ENCODE results near the gene C1QL3. TPM values are rescaled to one million over a fixed set of nuclear protein-coding genes. Genes with fewer than 3 reads are reported as not detected.

Gene C1QL3
- total RNA-seq, 2 experiments from 2014 or later: not detected

DNA sequence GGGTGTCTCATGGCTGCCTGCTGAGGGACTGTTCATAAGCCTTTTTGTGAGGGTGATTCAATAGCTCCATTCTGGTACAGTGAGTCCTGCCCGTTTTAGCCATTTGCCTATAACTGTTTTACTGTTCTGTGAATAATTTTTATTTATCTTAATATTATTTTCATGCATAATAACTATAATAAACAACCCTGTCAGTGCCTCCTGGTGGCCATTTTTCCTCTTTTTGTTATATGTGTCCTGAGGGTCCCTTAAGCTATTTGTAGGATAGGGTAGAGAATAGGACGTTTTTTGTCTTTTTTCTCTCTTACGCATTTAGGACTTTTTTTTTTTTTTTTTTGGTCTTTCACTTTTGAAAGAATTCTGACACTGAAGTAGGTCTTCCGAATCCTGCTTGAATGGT is 2.9 kb downstream of the C1QL3 start:
- H3K79me2 ChIP-seq (ENCODE audit: insufficient read depth, low read depth, low read length): no peaks in the 10 kb centered on the region
- TF ChIP-seq, protein P1, sequence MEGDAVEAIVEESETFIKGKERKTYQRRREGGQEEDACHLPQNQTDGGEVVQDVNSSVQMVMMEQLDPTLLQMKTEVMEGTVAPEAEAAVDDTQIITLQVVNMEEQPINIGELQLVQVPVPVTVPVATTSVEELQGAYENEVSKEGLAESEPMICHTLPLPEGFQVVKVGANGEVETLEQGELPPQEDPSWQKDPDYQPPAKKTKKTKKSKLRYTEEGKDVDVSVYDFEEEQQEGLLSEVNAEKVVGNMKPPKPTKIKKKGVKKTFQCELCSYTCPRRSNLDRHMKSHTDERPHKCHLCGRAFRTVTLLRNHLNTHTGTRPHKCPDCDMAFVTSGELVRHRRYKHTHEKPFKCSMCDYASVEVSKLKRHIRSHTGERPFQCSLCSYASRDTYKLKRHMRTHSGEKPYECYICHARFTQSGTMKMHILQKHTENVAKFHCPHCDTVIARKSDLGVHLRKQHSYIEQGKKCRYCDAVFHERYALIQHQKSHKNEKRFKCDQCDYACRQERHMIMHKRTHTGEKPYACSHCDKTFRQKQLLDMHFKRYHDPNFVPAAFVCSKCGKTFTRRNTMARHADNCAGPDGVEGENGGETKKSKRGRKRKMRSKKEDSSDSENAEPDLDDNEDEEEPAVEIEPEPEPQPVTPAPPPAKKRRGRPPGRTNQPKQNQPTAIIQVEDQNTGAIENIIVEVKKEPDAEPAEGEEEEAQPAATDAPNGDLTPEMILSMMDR (conservative IDR thresholded peaks at IDR 0.05; ENCODE audit: low read length): peak; percentile 47; the same call in 1 of the 2 replicates
- TF ChIP-seq EZH2phosphoT487 (IDR thresholded peaks at IDR 0.05; ENCODE audit: borderline replicate concordance, low read depth, low read length): no peak
- no TSS peak for BruUV-seq (replicated peaks)
- no peak overlapping the region for H3K4me2 ChIP-seq (ENCODE audit: low read length)
- no peak overlapping the region for H3K27ac ChIP-seq (ENCODE audit: low read depth, low read length, poor library complexity, severe bottlenecking)
- CTCF ChIA-PET (ENCODE audit: unreplicated experiment): no interaction called here
- POLR2A ChIA-PET: interaction anchor here (0.5 kb wide), 1 partner anchor 232 kb away, joined by 5 read pairs; no protein-coding TSS in a partner anchor
- H4K20me1 ChIP-seq (ENCODE audit: insufficient read depth, low read length): no peaks in the 10 kb centered on the region
- no peak for DNase-seq (ENCODE audit: low spot score)
- no peaks in the 10 kb centered on the region for H3K9me3 ChIP-seq (ENCODE audit: low read length)
- intact Hi-C loops (cut with micrococcal nuclease; ENCODE audit: unreplicated experiment): no loop called here
- H3K36me3 ChIP-seq (ENCODE audit: insufficient read depth, low read length): no peaks in the 10 kb centered on the region
- no peaks in the 10 kb centered on the region for H3K4me1 ChIP-seq (ENCODE audit: insufficient read depth, low read length, poor library complexity, severe bottlenecking)
- no peak overlapping the region for H3K4me3 ChIP-seq (ENCODE audit: low read depth, low read length, poor library complexity, severe bottlenecking)
- no peaks in the 10 kb centered on the region for H3K9me2 ChIP-seq (ENCODE audit: insufficient read depth, low read length)
- no peak overlapping the region for H2AFZ ChIP-seq (ENCODE audit: low read length)

DNA sequence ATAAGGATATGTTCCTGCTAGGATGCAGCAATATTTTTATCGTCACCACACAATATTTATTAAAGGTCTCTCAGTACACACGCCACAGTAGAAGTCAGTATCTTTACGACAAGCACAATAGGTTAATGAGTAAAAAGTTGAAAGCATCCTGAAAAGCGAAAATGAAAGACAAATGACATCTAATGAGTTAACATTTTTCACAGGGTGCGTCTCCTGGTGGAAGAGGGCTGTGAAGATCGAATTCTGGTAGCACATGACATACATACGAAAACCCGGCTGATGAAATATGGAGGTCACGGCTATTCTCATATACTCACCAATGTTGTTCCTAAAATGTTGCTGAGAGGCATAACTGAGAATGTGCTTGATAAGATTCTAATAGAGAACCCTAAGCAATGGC is 10.8 kb downstream of the C1QL3 start:
- intact Hi-C loops (cut with micrococcal nuclease; ENCODE audit: unreplicated experiment): no loop called here
- POLR2A ChIA-PET: interaction anchor here (0.6 kb wide), 1 partner anchor 22 kb away, joined by 3 read pairs; no protein-coding TSS in a partner anchor

DNA sequence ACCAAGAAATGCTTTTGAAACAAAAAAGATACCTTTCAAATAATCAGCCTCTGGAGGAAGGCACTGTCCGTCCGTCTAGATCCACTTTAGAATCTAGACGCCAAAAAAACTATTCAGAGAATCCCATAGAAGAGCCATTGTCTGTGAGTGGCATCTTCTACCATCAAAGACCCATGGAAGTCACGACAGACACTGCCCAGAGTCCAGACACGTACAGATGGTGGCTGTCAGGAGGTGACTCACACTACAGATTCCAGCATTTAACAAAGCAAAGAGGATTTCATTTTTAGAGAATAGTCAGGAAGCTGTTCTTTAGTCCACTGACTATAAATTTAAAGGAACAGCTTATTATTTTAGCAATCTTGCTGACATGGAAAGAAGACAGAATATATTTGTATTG is 11.7 kb downstream of the C1QL3 start:
- CTCF ChIA-PET (ENCODE audit: unreplicated experiment): no interaction called here
- no TSS peak for BruUV-seq (replicated peaks)
- TF ChIP-seq, protein P1 (conservative IDR thresholded peaks at IDR 0.05; ENCODE audit: low read length): no peak
- no peak for TF ChIP-seq EZH2phosphoT487 (IDR thresholded peaks at IDR 0.05; ENCODE audit: borderline replicate concordance, low read depth, low read length)
- Histone ChIP-seq H3K9me2 (ENCODE audit: insufficient read depth, low read length) (no peaks in the 10 kb centered on the region), H2AFZ (ENCODE audit: low read length) (no peak overlapping the region), H3K27ac (ENCODE audit: low read depth, low read length, poor library complexity, severe bottlenecking) (no peak overlapping the region), H3K4me2 (ENCODE audit: low read length) (no peak overlapping the region), H3K4me1 (ENCODE audit: insufficient read depth, low read length, poor library complexity, severe bottlenecking) (no peaks in the 10 kb centered on the region), H3K9me3 (ENCODE audit: low read length) (no peaks in the 10 kb centered on the region), H3K79me2 (ENCODE audit: insufficient read depth, low read depth, low read length) (no peaks in the 10 kb centered on the region), H4K20me1 (ENCODE audit: insufficient read depth, low read length) (no peaks in the 10 kb centered on the region), H3K36me3 (ENCODE audit: insufficient read depth, low read length) (peaks cover 6% of the 10 kb centered on the region; the same call in 1 of the 2 replicates), H3K4me3 (ENCODE audit: low read depth, low read length, poor library complexity, severe bottlenecking) (no peak overlapping the region)
- POLR2A ChIA-PET: interaction anchor here (1.0 kb wide), 1 partner anchor 15 kb away, joined by 8 read pairs; no protein-coding TSS in a partner anchor
- DNase-seq (ENCODE audit: low spot score): no peak
- intact Hi-C loops (cut with micrococcal nuclease; ENCODE audit: unreplicated experiment): no loop called here

More for the DNA sequence above, 10.8 kb downstream of the C1QL3 start:
- BruUV-seq (replicated peaks): no TSS peak
- DNase-seq (ENCODE audit: low spot score): no peak
- Histone ChIP-seq H3K79me2 (ENCODE audit: insufficient read depth, low read depth, low read length) (no peaks in the 10 kb centered on the region), H3K36me3 (ENCODE audit: insufficient read depth, low read length) (no peaks in the 10 kb centered on the region), H3K9me3 (ENCODE audit: low read length) (no peaks in the 10 kb centered on the region), H3K27ac (ENCODE audit: low read depth, low read length, poor library complexity, severe bottlenecking) (no peak overlapping the region), H3K4me2 (ENCODE audit: low read length) (no peak overlapping the region), H4K20me1 (ENCODE audit: insufficient read depth, low read length) (no peaks in the 10 kb centered on the region), H3K4me1 (ENCODE audit: insufficient read depth, low read length, poor library complexity, severe bottlenecking) (no peaks in the 10 kb centered on the region), H2AFZ (ENCODE audit: low read length) (no peak overlapping the region), H3K9me2 (ENCODE audit: insufficient read depth, low read length) (no peaks in the 10 kb centered on the region), H3K4me3 (ENCODE audit: low read depth, low read length, poor library complexity, severe bottlenecking) (no peak overlapping the region)
- CTCF ChIA-PET (ENCODE audit: unreplicated experiment): no interaction called here
- no peak for TF ChIP-seq EZH2phosphoT487 (IDR thresholded peaks at IDR 0.05; ENCODE audit: borderline replicate concordance, low read depth, low read length)
- TF ChIP-seq, protein P1 (conservative IDR thresholded peaks at IDR 0.05; ENCODE audit: low read length): no peak

Data from OCI-LY7 (cell line).